K562 (cell line): ENCODE results near the gene PTPN14. TPM values are rescaled to one million over a fixed set of nuclear protein-coding genes. Genes with fewer than 3 reads are reported as not detected.

Source experiments
- ATAC-seq: fragments of 200-7000 bp; cut with Tn5 transposase; 3 replicates; pipeline ENCODE4 v1.9.1; 2020; ENCODE audit warnings: moderate library complexity
- BruUV-seq: library from RNA; stranded (reverse); fragments of 400-500 nt; replicated peaks from 2 replicates; lab custom pipeline; 2021; lab: Mats Ljungman, UMichigan
- CTCF ChIA-PET: fragments of 300-600 bp; formaldehyde crosslinking; extraction: SDS; loops from one replicate; lab custom pipeline; 2021; ENCODE audit warnings: low intra/inter-chr PET ratio; lab: Yijun Ruan, JAX
- POLR2A ChIA-PET: fragments of 300-600, 350-650 bp; sonication (Branson Sonifier 250); formaldehyde crosslinking; extraction: SDS; loops from one replicate; lab custom pipeline; 2021; ENCODE audit warnings: antibody characterized with exemption, inconsistent platforms; lab: Yijun Ruan, JAX
- DNase-seq, 4 experiments: peaks; one replicate each; pipeline versions ENCODE4 v3.0.0 to v3.0.0-alpha.2; 2011 to 2018; ENCODE audit warnings: low spot score in 3 of 4, mixed read lengths in 3 of 4; ENCODE audit errors: extremely low read depth in 1 of 4
- FAIRE-seq: peaks from 2 replicates; lab custom pipeline; 2011; peaks lifted over from hg19 to GRCh38; lab: Jason Lieb, UNC
- H2AFZ ChIP-seq: 2 replicates; pipeline ENCODE4 v1.6.0; 2011; ENCODE audit warnings: low read depth, low read length, control low read depth, inconsistent platforms
- H3K27ac ChIP-seq: fragments of 200-600 bp; 3 replicates; pipeline ENCODE4 v1.8.0; 2011; ENCODE audit warnings: low read depth, mild to moderate bottlenecking, control low read depth, inconsistent platforms, low read length, moderate library complexity, mixed read lengths; ENCODE audit errors: extremely low read depth
- H3K27me3 ChIP-seq, 2 experiments: fragments of 300-600 bp in 1 of 2; 2 replicates in 1 of 2; 3 replicates in 1 of 2; pipeline versions ENCODE4 v1.6.0 to v1.8.0; 2011; ENCODE audit warnings: inconsistent platforms in 2 of 2, low read length in 2 of 2, mild to moderate bottlenecking in 1 of 2, mixed read lengths in 1 of 2, moderate library complexity in 1 of 2; ENCODE audit not compliant: control insufficient read depth in 2 of 2, insufficient read depth in 2 of 2
- H3K36me3 ChIP-seq: fragments of 300-600 bp; 3 replicates; pipeline ENCODE4 v1.8.0; 2011; ENCODE audit warnings: mild to moderate bottlenecking, low read length, inconsistent platforms; ENCODE audit not compliant: control insufficient read depth, insufficient read depth
- H3K4me1 ChIP-seq, 2 experiments: fragments of 200-600 bp in 1 of 2; replicated peaks in 1 of 2; 2 replicates in 1 of 2; 3 replicates in 1 of 2; pipeline versions ENCODE4 v1.5.1 to v1.8.0; 2011; ENCODE audit warnings: inconsistent platforms in 2 of 2, low read length in 2 of 2, mild to moderate bottlenecking in 1 of 2, mixed read lengths in 1 of 2, moderate library complexity in 1 of 2; ENCODE audit not compliant: control insufficient read depth in 2 of 2, insufficient read depth in 2 of 2
- H3K4me2 ChIP-seq: 2 replicates; pipeline ENCODE4 v1.6.1; 2011; ENCODE audit warnings: low read length, control low read depth, inconsistent platforms, mixed read lengths; ENCODE audit not compliant: insufficient read depth
- H3K4me3 ChIP-seq: fragments of 200-600 bp; sonication (generic), shearing (Covaris generic); 2 replicates; pipeline ENCODE4 v1.5.1; 2016; ENCODE audit warnings: control low read depth, inconsistent platforms
- H3K79me2 ChIP-seq: fragments of 200-600 bp; 3 replicates; pipeline ENCODE4 v1.8.0; 2011; ENCODE audit warnings: low read length, inconsistent platforms; ENCODE audit not compliant: control insufficient read depth, insufficient read depth
- H3K9ac ChIP-seq, 2 experiments: 2 replicates each; pipeline versions ENCODE4 v1.6.0 to v1.6.1; 2011; ENCODE audit warnings: low read depth in 2 of 2, low read length in 2 of 2, control low read depth in 1 of 2, inconsistent platforms in 1 of 2, mild to moderate bottlenecking in 1 of 2, mixed read lengths in 1 of 2; ENCODE audit not compliant: insufficient read depth in 1 of 2
- H3K9me1 ChIP-seq: one replicate; pipeline ENCODE4 v1.6.0; 2011; ENCODE audit warnings: inconsistent platforms, mild to moderate bottlenecking, low read length, moderate library complexity; ENCODE audit not compliant: control insufficient read depth, insufficient read depth
- H3K9me3 ChIP-seq: replicated peaks from 2 replicates; pipeline ENCODE4 v1.5.1; 2011; ENCODE audit warnings: low read depth, low read length, inconsistent platforms; ENCODE audit not compliant: control insufficient read depth, insufficient read depth
- H4K20me1 ChIP-seq: replicated peaks from 2 replicates; pipeline ENCODE4 v1.6.1; 2011; ENCODE audit warnings: low read length, inconsistent platforms, mixed read lengths; ENCODE audit not compliant: control insufficient read depth, insufficient read depth
- ARNT ChIP-seq, 2 experiments: fragments of 450-650 bp; IDR thresholded peaks; 2 replicates each; pipeline ENCODE4 v1.6.1; 2016; ENCODE audit warnings: mild to moderate bottlenecking in 1 of 2
- CEBPB ChIP-seq: fragments of 450-650 bp; IDR thresholded peaks from 2 replicates; pipeline ENCODE4 v1.6.1; 2016; ENCODE audit warnings: missing genetic modification characterization, missing compliant biosample characterization
- PCBP1 ChIP-seq: fragments of 200-400 bp; formaldehyde crosslinking; IDR thresholded peaks from 2 replicates; pipeline ENCODE4 v1.6.1; 2018; ENCODE audit warnings: mild to moderate bottlenecking, low read depth, low read length; ENCODE audit not compliant: poor library complexity, severe bottlenecking
- RBM39 ChIP-seq: fragments of 200-400 bp; formaldehyde crosslinking; optimal IDR thresholded peaks from 2 replicates; pipeline ENCODE3; 2018; ENCODE audit warnings: low read depth, low read length
- STAT5B ChIP-seq: fragments of 250-450 bp; sonication (Bioruptor Pico); IDR thresholded peaks from 2 replicates; pipeline ENCODE4 v1.8.0; 2021; ENCODE audit warnings: mild to moderate bottlenecking, inconsistent platforms
- TAF15 ChIP-seq: fragments of 200-400 bp; formaldehyde crosslinking; IDR thresholded peaks from 2 replicates; pipeline ENCODE4 v1.6.1; 2017; ENCODE audit warnings: mild to moderate bottlenecking, low read depth, low read length, moderate library complexity
- YY1 ChIP-seq, 3 experiments: IDR thresholded peaks; 2 replicates each; pipeline ENCODE4 v1.6.1; 2011; ENCODE audit warnings: low read length in 2 of 3, mild to moderate bottlenecking in 2 of 3, moderate library complexity in 2 of 3, borderline replicate concordance in 1 of 3, control low read depth in 1 of 3, low read depth in 1 of 3; ENCODE audit not compliant: insufficient read depth in 3 of 3, insufficient replicate concordance in 2 of 3, control insufficient read depth in 1 of 3, insufficient read length in 1 of 3; ENCODE audit errors: extremely low read depth in 1 of 3
- ZC3H8 ChIP-seq: fragments of 450-650 bp; IDR thresholded peaks from 2 replicates; pipeline ENCODE4 v1.6.1; 2017
- ZFX ChIP-seq: sonication (generic); formaldehyde crosslinking; IDR thresholded peaks from 2 replicates; pipeline ENCODE4 v1.8.0; 2022; ENCODE audit warnings: mild to moderate bottlenecking, missing genetic modification reagents, moderate library complexity
- ZNF699 ChIP-seq: fragments of 250-450 bp; sonication (Bioruptor Pico); IDR thresholded peaks from 2 replicates; pipeline ENCODE4 v1.8.0; 2021; ENCODE audit warnings: mild to moderate bottlenecking, moderate library complexity; ENCODE audit not compliant: insufficient replicate concordance
- WGBS: fragments of 100-300 bp; shearing (Covaris generic); methylation state at CpG from one replicate; pipeline ENCODE4 v1.1.6; 2016; ENCODE audit warnings: low coverage, mixed read lengths; ENCODE audit not compliant: insufficient coverage; ENCODE audit errors: missing lambda C conversion rate; 5-methylcytosine and 5-hydroxymethylcytosine counted together
- in situ Hi-C: fragments of 300-500 bp; cut with MboI; formaldehyde crosslinking; loops from 4 replicates; pipeline ENCODE4 v1.15.0; 2018; ENCODE audit warnings: inconsistent platforms, mixed read lengths
- intact Hi-C: fragments of 100-400 bp; cut with micrococcal nuclease; formaldehyde crosslinking; loops from 2 replicates; pipeline ENCODE4 v1.14.2; 2022
- polyA plus RNA-seq, 8 experiments: library from polyadenylated mRNA; depleted of rRNA in 4 of 8; stranded (reverse) in 5 of 8; unstranded in 3 of 8; fragments of >200 nt; fragmentation: Nextera tagmentation in 2 of 8; fragmentation: Illumina TruSeq in 1 of 8; extraction: Ambion mirVana in 2 of 8; extraction: Trizol in 1 of 8; gene quantifications; 2 replicates each; pipeline versions ENCODE4 v1.2.1 to v1.2.3, GENCODE V29; 2011 to 2014; ENCODE audit warnings: inconsistent platforms in 1 of 8, missing spikeins in 1 of 8
- total RNA-seq, 7 experiments: library from RNA; depleted of rRNA in 6 of 7; stranded (reverse); fragments of >200 nt in 6 of 7; fragmentation: Illumina TruSeq in 2 of 7; extraction: Trizol in 2 of 7; gene quantifications; 2 replicates each; pipeline versions ENCODE4 v1.2.1 to v1.2.3, GENCODE V29; 2011 to 2021; ENCODE audit warnings: low replicate concordance in 1 of 7
- TF ChIP-seq, protein P1 (sequence below): fragments of 450-650 bp; IDR thresholded peaks from 2 replicates; pipeline ENCODE4 v1.6.1; 2016; ENCODE audit warnings: antibody characterized with exemption
- TF ChIP-seq, protein P2 (sequence below): fragments of 450-650 bp; IDR thresholded peaks from 2 replicates; pipeline ENCODE4 v1.6.1; 2017; ENCODE audit warnings: antibody characterized with exemption, mild to moderate bottlenecking
- TF ChIP-seq, protein P3 (sequence below): sonication (generic); formaldehyde crosslinking; IDR thresholded peaks from 2 replicates; pipeline ENCODE4 v1.8.1; 2022; ENCODE audit warnings: missing genetic modification reagents

Gene PTPN14
- total and polyA plus RNA-seq, 9 of the 15 experiments (the other 6 are each of a cell fraction or from before 2014, with no cell fraction given) = 0.01 to 0.29 (median 0.04) TPM; not detected in 6

DNA sequence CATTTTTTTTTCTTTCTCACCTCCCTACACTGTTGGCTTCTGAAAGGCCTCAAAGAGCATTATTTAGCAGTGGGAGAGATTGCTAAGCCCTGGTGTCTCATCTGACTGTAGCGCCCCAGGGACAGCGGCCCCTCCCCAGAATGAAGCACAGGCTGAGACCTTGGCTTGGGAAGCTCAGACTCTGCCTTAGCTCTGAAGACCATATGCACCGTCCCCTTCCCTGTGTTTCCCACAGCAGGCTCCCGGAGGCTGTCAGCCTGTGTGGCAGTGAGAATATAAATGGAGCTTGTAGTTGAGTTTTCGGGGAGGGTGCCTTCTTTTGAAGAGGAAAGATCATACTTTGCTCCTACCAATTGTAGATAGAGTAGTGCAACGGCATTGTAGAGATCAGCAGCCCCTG, 245.1 kb downstream of the PTPN14 start:
- TF ChIP-seq ZFX (CRISPR knock-in tag) = no peak
- TF ChIP-seq, protein P1, sequence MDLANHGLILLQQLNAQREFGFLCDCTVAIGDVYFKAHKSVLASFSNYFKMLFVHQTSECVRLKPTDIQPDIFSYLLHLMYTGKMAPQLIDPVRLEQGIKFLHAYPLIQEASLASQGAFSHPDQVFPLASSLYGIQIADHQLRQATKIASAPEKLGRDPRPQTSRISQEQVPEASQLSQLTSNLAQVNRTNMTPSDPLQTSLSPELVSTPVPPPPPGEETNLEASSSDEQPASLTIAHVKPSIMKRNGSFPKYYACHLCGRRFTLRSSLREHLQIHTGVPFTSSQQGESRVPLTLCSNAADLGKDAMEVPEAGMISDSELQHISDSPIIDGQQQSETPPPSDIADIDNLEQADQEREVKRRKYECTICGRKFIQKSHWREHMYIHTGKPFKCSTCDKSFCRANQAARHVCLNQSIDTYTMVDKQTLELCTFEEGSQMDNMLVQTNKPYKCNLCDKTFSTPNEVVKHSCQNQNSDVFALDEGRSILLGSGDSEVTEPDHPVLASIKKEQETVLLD = no peak
- TF ChIP-seq, protein P2, sequence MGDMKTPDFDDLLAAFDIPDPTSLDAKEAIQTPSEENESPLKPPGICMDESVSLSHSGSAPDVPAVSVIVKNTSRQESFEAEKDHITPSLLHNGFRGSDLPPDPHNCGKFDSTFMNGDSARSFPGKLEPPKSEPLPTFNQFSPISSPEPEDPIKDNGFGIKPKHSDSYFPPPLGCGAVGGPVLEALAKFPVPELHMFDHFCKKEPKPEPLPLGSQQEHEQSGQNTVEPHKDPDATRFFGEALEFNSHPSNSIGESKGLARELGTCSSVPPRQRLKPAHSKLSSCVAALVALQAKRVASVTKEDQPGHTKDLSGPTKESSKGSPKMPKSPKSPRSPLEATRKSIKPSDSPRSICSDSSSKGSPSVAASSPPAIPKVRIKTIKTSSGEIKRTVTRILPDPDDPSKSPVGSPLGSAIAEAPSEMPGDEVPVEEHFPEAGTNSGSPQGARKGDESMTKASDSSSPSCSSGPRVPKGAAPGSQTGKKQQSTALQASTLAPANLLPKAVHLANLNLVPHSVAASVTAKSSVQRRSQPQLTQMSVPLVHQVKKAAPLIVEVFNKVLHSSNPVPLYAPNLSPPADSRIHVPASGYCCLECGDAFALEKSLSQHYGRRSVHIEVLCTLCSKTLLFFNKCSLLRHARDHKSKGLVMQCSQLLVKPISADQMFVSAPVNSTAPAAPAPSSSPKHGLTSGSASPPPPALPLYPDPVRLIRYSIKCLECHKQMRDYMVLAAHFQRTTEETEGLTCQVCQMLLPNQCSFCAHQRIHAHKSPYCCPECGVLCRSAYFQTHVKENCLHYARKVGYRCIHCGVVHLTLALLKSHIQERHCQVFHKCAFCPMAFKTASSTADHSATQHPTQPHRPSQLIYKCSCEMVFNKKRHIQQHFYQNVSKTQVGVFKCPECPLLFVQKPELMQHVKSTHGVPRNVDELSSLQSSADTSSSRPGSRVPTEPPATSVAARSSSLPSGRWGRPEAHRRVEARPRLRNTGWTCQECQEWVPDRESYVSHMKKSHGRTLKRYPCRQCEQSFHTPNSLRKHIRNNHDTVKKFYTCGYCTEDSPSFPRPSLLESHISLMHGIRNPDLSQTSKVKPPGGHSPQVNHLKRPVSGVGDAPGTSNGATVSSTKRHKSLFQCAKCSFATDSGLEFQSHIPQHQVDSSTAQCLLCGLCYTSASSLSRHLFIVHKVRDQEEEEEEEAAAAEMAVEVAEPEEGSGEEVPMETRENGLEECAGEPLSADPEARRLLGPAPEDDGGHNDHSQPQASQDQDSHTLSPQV = no peak
- TF ChIP-seq ZNF699 (CRISPR knock-in tag) = no peak
- TF ChIP-seq ARNT (IDR thresholded peaks at IDR 0.05) = no peak
- TF ChIP-seq CEBPB (tag) = no peak
- TF ChIP-seq ZC3H8 = no peak
- TF ChIP-seq PCBP1 = no peak
- no peak for TF ChIP-seq YY1 (IDR thresholded peaks at IDR 0.05; ENCODE audit: borderline replicate concordance in 1 of 3, control insufficient read depth in 1 of 3, extremely low read depth in 1 of 3, insufficient read depth in 3 of 3, insufficient read length in 1 of 3, insufficient replicate concordance in 2 of 3, low read depth in 1 of 3, low read length in 2 of 3)
- no peak for TF ChIP-seq STAT5B (CRISPR knock-in tag)
- TF ChIP-seq, protein P3, sequence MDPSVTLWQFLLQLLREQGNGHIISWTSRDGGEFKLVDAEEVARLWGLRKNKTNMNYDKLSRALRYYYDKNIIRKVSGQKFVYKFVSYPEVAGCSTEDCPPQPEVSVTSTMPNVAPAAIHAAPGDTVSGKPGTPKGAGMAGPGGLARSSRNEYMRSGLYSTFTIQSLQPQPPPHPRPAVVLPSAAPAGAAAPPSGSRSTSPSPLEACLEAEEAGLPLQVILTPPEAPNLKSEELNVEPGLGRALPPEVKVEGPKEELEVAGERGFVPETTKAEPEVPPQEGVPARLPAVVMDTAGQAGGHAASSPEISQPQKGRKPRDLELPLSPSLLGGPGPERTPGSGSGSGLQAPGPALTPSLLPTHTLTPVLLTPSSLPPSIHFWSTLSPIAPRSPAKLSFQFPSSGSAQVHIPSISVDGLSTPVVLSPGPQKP (CRISPR knock-in tag) = no peak
- no peak for TF ChIP-seq TAF15
- no peak for TF ChIP-seq RBM39
- BruUV-seq = no TSS peak
- ATAC-seq (no peak), FAIRE-seq (no peak), DNase-seq (no peak)
- H3K27me3 ChIP-seq = no peaks in the 10 kb centered on the region
- H3K4me2 ChIP-seq = no peak overlapping the region
- in situ Hi-C loops = no loop called here
- ChIA-PET CTCF (no interaction called here), POLR2A (no interaction called here)
- H3K4me3 ChIP-seq = no peak overlapping the region
- no peaks in the 10 kb centered on the region for H3K9me3 ChIP-seq
- no peak overlapping the region for H3K27ac ChIP-seq
- H4K20me1 ChIP-seq = 0 out of 2 replicates have a peak, but pooled peaks cover 4% of the 10 kb centered on the region
- no peak overlapping the region for H3K9ac ChIP-seq
- no peaks in the 10 kb centered on the region for H3K9me1 ChIP-seq
- no peaks in the 10 kb centered on the region for H3K79me2 ChIP-seq
- 0 out of 3 replicates have a peak, but pooled peaks cover 2% of the 10 kb centered on the region for H3K36me3 ChIP-seq
- 80% methylated on average over 6 of the region's 6 CpGs for WGBS
- no peak overlapping the region for H2AFZ ChIP-seq
- intact Hi-C loops = no loop called here
- peaks cover 0 to 3% of the 10 kb centered on the region in 2 experiments; a peak in 1 of 5 replicates for H3K4me1 ChIP-seq
